ENCODE data around the gene SYT12.

- TF ChIP-seq CTCF (IDR thresholded peaks at IDR 0.05; ENCODE audit: insufficient read depth, low read length, poor library complexity, severe bottlenecking), result no peak
- no peak for TF ChIP-seq EZH2phosphoT487 (conservative IDR thresholded peaks at IDR 0.05; ENCODE audit: low read length)
Measured at GRCh38 chr11:67095214-67095507, 72.2 kb downstream of the SYT12 start.

Data from SU-DHL-6 (cell line).